GM10266 (cell line): ENCODE data around the gene ADK.

Experiments used
- DNase-seq: peaks from one replicate; pipeline ENCODE4 v3.0.0; 2012; ENCODE audit errors: extremely low spot score
- TF ChIP-seq, protein P1 (sequence below): IDR thresholded peaks from 2 replicates; pipeline ENCODE4 v1.5.1; 2012; ENCODE audit warnings: mild to moderate bottlenecking, low read depth; ENCODE audit not compliant: control insufficient read depth, insufficient read depth; ENCODE audit errors: missing control alignments

The ADK gene

DNA sequence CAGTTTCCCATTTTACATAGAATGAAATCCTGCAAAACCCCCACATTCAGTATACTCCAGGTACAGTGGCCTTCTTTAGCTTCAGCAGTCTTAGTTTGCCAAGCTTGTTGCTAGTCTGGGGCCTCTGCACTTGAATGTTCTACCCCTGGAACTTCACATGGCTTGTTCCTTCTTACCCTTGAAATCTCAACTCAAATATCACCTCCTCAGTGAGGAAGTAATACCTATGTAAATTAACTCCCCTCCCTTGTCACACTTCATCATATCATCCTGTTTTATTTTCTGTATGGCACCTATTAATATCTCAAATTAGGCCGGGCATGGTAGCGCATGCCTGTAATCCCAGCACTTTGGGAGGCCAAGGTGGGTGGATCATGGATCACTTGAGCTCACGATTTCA is 511.6 kb downstream of the ADK start:
- DNase-seq, result no peak
- TF ChIP-seq, protein P1, sequence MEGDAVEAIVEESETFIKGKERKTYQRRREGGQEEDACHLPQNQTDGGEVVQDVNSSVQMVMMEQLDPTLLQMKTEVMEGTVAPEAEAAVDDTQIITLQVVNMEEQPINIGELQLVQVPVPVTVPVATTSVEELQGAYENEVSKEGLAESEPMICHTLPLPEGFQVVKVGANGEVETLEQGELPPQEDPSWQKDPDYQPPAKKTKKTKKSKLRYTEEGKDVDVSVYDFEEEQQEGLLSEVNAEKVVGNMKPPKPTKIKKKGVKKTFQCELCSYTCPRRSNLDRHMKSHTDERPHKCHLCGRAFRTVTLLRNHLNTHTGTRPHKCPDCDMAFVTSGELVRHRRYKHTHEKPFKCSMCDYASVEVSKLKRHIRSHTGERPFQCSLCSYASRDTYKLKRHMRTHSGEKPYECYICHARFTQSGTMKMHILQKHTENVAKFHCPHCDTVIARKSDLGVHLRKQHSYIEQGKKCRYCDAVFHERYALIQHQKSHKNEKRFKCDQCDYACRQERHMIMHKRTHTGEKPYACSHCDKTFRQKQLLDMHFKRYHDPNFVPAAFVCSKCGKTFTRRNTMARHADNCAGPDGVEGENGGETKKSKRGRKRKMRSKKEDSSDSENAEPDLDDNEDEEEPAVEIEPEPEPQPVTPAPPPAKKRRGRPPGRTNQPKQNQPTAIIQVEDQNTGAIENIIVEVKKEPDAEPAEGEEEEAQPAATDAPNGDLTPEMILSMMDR, result no peak

DNA sequence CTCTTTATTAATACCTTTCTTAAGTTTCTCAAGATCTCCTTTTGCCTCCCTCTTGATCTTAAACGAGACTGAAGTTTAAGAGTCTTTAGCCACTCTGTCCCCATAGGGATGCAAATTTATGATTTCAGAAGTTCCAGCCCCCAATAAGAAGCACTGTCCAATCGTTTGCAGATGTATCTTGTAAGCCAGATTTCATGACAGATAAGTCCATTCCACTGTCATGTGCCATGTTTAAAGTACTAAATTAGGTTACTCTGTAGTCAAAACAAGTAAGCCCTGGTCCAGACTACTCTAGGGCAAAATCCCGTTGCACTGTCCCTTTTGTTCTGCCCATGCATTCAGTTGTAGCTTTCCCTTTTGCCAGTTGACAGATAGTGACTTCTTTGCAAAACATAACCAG is 518.2 kb downstream of the ADK start:
- DNase-seq, result no peak
- TF ChIP-seq, protein P1, result no peak

DNA sequence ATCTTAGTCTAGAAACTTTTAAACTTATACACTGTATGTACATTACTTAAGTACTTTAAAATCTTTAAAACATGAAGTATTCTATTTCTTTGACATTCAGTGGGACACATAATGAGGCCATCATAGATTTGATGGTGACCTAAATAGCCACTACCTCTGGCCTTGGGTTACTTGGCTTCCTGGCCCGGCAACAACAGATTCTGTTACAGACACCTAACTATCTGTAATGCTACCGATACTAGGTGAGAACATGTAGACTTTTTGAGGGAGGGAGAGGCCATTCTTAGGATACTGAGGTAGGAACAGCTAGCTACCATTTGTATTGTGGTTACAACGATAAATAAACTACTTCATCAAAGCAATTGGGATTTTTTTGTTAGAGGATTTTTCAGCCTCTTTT is 520.7 kb downstream of the ADK start:
- DNase-seq, result no peak
- TF ChIP-seq, protein P1, result no peak

DNA sequence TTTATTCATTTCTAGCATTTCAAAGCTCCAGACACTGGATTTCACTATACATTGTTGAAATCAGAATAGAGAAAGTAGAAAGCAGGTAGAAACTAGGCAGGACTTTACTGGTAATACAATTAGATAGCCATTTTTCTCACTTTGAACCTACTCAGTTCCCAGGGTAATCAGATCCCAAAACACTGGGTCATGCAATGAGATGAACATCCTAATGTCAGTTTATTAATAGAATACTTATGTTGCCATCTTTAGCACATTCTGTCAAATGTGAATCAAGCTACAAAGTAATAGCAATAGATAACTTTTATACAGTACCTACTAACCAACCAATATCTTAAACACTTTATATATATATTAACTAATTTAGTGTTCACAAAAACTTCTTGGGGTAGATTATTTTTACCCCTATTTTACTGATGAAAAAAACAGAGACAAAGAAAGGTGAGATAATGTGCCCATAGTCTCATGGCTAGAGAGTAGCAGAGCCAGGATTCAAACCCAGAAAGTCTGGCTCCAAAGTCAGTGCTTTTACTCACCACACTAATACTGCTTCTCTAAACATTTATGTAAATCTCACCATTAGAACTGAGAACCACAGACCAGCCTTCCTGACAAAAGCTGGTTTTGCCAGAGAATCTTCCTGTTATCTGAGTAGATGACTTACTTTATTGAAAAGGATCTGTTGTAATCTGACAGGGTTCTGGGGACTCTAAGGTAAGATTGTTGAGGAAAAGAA is 521.6 kb downstream of the ADK start:
- TF ChIP-seq, protein P1, result no peak
- DNase-seq, result no peak

DNA sequence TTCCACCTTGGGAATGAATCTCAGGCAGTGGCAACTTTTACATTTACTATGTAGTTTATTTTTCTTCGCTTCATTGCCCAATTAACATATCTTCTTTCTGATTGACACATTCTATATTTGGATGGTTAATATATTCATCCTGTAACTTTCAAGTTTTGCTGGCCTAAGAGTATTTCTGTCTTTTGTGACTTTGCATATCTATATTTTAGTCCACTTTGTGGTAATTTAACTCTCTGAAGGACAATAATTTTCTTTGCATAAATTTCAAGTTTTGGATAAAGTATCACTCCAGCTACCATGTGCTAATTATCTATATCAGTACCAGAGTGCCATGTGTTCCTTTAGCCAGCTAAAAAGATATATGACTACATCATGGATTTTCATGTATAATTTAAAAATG is 523.9 kb downstream of the ADK start:
- peak; percentile 19 for DNase-seq
- TF ChIP-seq, protein P1, result no peak

DNA sequence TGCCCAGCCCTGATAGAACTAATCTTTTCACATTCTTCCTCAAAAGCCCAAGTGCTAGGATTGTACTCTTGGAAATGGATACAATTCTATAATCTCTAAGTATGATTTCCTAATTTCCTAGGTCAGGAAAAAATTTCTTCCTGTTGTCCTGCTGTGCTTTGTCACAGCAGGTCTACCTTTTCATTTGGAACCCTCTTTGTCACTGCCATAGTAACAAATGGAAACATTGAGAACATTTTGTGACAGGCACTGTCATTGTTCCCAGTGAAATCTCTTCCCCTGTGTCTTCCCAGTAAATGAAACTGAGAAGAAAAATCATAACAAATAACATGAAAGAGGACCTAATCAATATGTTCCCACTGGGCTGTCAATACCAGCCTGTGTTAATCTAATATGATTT is 524.5 kb downstream of the ADK start:
- TF ChIP-seq, protein P1, result no peak
- DNase-seq, result no peak

DNA sequence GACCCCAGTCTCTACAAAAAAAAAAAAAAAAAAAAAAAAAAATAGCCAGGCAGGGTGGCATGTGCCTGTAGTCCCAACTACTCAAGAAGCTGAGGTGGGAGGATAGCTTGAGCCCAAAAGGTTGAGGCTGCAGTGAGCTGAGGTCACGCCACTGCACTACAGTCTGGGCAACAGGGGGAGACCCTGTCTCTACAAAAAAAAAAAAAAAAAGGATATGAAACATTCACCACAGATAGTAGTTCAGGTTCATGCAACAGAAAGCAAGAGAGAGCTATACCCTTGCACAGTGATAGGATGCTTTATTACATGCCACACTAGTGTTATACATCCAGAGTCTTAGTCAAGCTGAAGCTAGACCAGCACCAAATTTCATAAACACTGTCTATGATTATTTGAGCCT is 526.9 kb downstream of the ADK start:
- DNase-seq, result peak; percentile 55
- TF ChIP-seq, protein P1, result no peak
